Measurements from ENCODE around the gene CES2. TPM values are rescaled to one million over a fixed set of nuclear protein-coding genes. Genes with fewer than 3 reads are reported as not detected.

The CES2 gene
- total RNA-seq, 1 donor from 2014 or later: 78.2 TPM

DNA sequence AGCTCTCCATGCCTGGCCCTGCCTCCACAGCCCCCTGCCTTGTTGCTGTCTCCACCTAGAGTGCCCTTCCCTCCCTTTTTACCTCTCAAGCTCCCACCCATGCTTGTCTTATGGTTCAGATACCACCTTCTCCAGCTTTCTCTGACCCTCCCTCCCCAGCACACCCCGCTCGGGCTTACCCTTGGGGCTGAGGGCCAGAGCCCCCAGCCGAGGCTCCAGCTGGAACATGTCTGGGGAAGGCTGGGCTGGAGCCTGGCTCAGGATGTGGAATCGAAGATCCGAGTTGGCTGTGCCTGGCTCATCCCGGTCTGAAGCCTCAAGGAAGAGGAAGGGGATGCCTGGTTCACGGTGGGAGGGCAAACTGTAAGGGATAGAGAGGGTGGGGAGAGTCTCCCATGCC, 20.3 kb upstream of the CES2 start:
- Histone ChIP-seq H3K27me3 (ENCODE audit: control insufficient read depth, insufficient read depth, low read length) (peaks cover 1% of the 10 kb centered on the region), H3K36me3 (ENCODE audit: control insufficient read depth, insufficient read depth, low read length) (no peaks in the 10 kb centered on the region), H3K4me3 (ENCODE audit: low read depth, low read length) (no peak overlapping the region)
- no peak for TF ChIP-seq CTCF (IDR thresholded peaks at IDR 0.05; ENCODE audit: insufficient read depth, low read length, severe bottlenecking)
- no peak for DNase-seq (ENCODE audit: low read depth)
- FAIRE-seq: no peak

- no peak for TF ChIP-seq CTCF (IDR thresholded peaks at IDR 0.05; ENCODE audit: insufficient read depth, low read length, severe bottlenecking)
- H3K36me3 ChIP-seq (ENCODE audit: control insufficient read depth, insufficient read depth, low read length): no peaks in the 10 kb centered on the region
- no peak for DNase-seq (ENCODE audit: low read depth)
- no peak overlapping the region for H3K4me3 ChIP-seq (ENCODE audit: low read depth, low read length)
- peaks cover 1% of the 10 kb centered on the region for H3K27me3 ChIP-seq (ENCODE audit: control insufficient read depth, insufficient read depth, low read length)
- FAIRE-seq: no peak
Observed at GRCh38 chr16:66916518-66916917, 18.8 kb upstream of the CES2 start.

- no peak for TF ChIP-seq CTCF (IDR thresholded peaks at IDR 0.05; ENCODE audit: insufficient read depth, low read length, severe bottlenecking)
- Histone ChIP-seq H3K36me3 (ENCODE audit: control insufficient read depth, insufficient read depth, low read length) (no peaks in the 10 kb centered on the region), H3K27me3 (ENCODE audit: control insufficient read depth, insufficient read depth, low read length) (peaks cover 1% of the 10 kb centered on the region), H3K4me3 (ENCODE audit: low read depth, low read length) (no peak overlapping the region)
- DNase-seq (ENCODE audit: low read depth) (no peak), FAIRE-seq (no peak)
Observed at GRCh38 chr16:66917741-66918140, 17.6 kb upstream of the CES2 start.

DNA sequence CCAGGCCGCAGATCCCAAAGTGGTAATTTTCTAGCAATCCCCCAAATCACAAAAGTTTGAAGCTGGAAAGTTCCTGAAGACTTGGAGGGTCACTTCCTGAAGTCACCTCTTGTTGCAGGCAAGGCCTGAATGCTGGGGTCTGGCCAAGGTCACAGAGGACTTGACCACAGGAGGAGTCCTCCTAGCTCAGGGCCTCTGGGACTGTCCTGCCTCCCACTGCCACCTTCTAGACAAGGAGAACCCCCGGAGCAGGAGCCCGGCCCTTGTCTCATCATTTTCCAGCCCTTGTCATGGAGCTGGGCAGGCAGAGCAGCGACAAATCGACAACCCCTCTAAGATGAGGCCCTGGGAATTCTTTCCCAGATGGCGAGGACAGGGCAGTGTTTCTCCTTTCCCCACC, 17.0 kb upstream of the CES2 start:
- no peak overlapping the region for H3K4me3 ChIP-seq (ENCODE audit: low read depth, low read length)
- DNase-seq (ENCODE audit: low read depth) (no peak), FAIRE-seq (no peak)
- no peaks in the 10 kb centered on the region for H3K36me3 ChIP-seq (ENCODE audit: control insufficient read depth, insufficient read depth, low read length)
- no peak for TF ChIP-seq CTCF (IDR thresholded peaks at IDR 0.05; ENCODE audit: insufficient read depth, low read length, severe bottlenecking)
- peaks cover 1% of the 10 kb centered on the region for H3K27me3 ChIP-seq (ENCODE audit: control insufficient read depth, insufficient read depth, low read length)

- FAIRE-seq: no peak
Observed at GRCh38 chr16:66918803-66919568, 16.3 kb upstream of the CES2 start, which contains the start of gene CDH16. TSS of gene CDH16 (minus strand) at chr16:66918885. CDS start at chr16:66918065, 820 bp downstream.

More at GRCh38 chr16:66918803-66919568, 16.3 kb upstream of the CES2 start, which contains the start of gene CDH16:
- no peak for TF ChIP-seq CTCF (IDR thresholded peaks at IDR 0.05; ENCODE audit: insufficient read depth, low read length, severe bottlenecking)
- no peak within 1 kb of the TSS for H3K4me3 ChIP-seq (ENCODE audit: low read depth, low read length)
- H3K27me3 ChIP-seq (ENCODE audit: control insufficient read depth, insufficient read depth, low read length): peaks cover 1% of the 10 kb centered on the region
- H3K36me3 ChIP-seq (ENCODE audit: control insufficient read depth, insufficient read depth, low read length): no peaks in the 10 kb centered on the region
- DNase-seq (ENCODE audit: low read depth): no peak

All from bronchial epithelial cell (primary cell).